Measurements from ENCODE around the gene ARG1. TPM values are rescaled to one million over a fixed set of nuclear protein-coding genes. Genes with fewer than 3 reads are reported as not detected.

Gene ARG1
- total RNA-seq, 1 experiment from 2014 or later: not detected

DNA sequence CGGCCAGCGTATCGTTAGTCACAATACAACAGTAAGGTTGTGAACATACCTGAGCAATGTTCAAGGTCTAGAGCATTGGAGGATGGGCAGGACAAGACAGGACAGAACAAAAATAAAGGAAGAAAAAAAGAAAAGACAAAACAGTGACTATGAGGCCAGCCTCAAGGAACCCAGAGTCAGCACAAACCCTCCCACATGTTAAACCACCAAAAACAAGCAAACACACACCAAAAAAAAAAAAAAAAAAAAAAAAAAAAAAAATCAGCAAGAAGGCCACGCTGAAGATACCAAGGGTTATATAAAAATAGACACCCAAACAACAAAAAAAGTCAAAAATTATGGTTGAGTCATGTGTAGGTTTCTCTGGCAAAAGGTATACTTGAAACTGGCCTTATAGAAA is 42.2 kb downstream of the ARG1 start:
- no peak for ATAC-seq
- no TSS peak for BruUV-seq (replicated peaks)
- no peak overlapping the region for H3K27ac ChIP-seq (ENCODE audit: low read length)
- intact Hi-C loops (cut with micrococcal nuclease; ENCODE audit: unreplicated experiment): no loop called here
- no peak for DNase-seq (ENCODE audit: low read depth, low spot score)
- POLR2A ChIA-PET: no interaction called here
- H3K4me1 ChIP-seq (ENCODE audit: control insufficient read depth, insufficient read depth, low read length): no peaks in the 10 kb centered on the region
- no peaks in the 10 kb centered on the region for H3K27me3 ChIP-seq (ENCODE audit: control insufficient read depth, insufficient read depth, low read length)
- CTCF ChIA-PET: interaction anchor here (1.0 kb wide), 1 partner anchor 13 kb away, joined by 4 read pairs; the partner anchor contains the start of gene MED23
- TF ChIP-seq TCF7L2 (IDR thresholded peaks at IDR 0.05; ENCODE audit: low read depth, low read length) (no peak), POLR2AphosphoS5 (IDR thresholded peaks at IDR 0.05; ENCODE audit: low read depth, low read length) (no peak)
- no peak overlapping the region for H3K4me3 ChIP-seq (ENCODE audit: low read depth in 2 of 2, low read length in 2 of 2)
- peaks cover 41% of the 10 kb centered on the region for H3K36me3 ChIP-seq (ENCODE audit: control insufficient read depth, insufficient read depth, low read length)
- H3K9me3 ChIP-seq (ENCODE audit: control insufficient read depth, insufficient read depth, low read depth, low read length): no peaks in the 10 kb centered on the region
- in situ Hi-C loops (cut with HindIII; ENCODE audit: low pct_unique_long_range_greater_than_20kb, low sequenced_read_pairs): no loop called here

DNA sequence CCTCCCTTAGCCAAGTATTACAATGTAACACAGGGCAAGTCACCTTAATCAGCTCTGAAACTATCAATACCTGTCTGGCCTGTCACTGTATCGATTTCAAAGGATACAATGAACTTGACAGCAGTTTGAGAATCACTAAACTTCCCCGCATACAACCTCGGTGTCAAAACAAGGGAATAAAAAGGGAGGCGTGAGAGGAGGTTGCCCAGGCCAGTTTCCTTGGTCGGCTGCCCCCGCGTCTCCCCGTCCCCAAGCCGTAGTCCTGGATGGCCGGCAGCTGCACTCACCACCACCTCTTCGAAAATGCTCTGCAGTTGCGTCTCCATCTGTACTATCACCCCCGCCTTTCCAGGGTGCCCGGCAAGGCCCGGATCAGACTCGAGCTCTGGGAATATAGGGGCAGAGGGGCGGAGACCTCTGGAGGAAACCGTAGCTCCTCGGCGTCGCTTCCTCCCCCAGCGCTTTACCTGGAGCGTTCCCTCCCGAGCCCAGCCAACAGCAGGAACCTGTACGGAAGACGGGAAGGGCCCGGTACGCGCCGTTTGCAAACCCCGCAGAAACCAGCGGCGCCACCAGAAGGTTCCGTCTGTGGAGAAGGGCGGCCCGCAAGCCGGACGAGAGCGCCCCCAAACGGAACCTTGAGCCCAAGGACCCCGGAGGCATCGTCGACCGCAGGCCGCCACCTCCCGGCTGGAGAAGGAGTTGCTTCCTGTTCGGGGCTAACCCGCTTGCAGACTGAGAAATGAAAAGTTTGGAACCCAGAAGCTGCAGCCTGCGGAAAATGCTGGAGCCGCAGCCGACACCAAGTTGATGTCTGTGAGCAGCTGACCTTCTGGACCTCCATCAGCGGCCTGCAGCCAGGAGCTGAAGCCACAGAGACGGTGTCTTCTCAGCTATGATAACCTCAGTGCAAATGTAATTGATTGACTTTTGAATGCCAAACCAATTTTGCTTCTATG is 55.0 kb downstream of the ARG1 start, which contains the start of gene MED23:
Gene MED23 (minus strand): TSS at position 519 of the 959 bp plus-strand sequence. CDS start 193 bp downstream, at position 326.
- Histone ChIP-seq H3K4me3 (ENCODE audit: low read depth in 2 of 2, low read length in 2 of 2) (peak within 1 kb of the TSS; percentile 67 to 71), H3K27me3 (ENCODE audit: control insufficient read depth, insufficient read depth, low read length) (0 out of 2 replicates have a peak, but pooled peaks cover 2% of the 10 kb centered on the region), H3K9me3 (ENCODE audit: control insufficient read depth, insufficient read depth, low read depth, low read length) (no peaks in the 10 kb centered on the region), H3K36me3 (ENCODE audit: control insufficient read depth, insufficient read depth, low read length) (peaks cover 16% of the 10 kb centered on the region), H3K4me1 (ENCODE audit: control insufficient read depth, insufficient read depth, low read length) (peaks cover 7% of the 10 kb centered on the region; the same call in 1 of the 2 replicates), H3K27ac (ENCODE audit: low read length) (peak within 1 kb of the TSS; percentile 77)
- CTCF ChIA-PET: interaction anchor here (0.6 to 1.6 kb wide), 4 partner anchors 12 to 182 kb away, joined by 3 to 14 read pairs (median 4); no protein-coding TSS in a partner anchor
- peak; percentile 82; the same call in 1 of the 2 replicates for TF ChIP-seq SIN3A (IDR thresholded peaks at IDR 0.05; ENCODE audit: borderline replicate concordance, insufficient read depth, low read depth, low read length)
- peak; percentile 65; the same call in 1 of the 2 replicates for TF ChIP-seq TCF7L2 (IDR thresholded peaks at IDR 0.05; ENCODE audit: low read depth, low read length)
- TF ChIP-seq, protein P1, sequence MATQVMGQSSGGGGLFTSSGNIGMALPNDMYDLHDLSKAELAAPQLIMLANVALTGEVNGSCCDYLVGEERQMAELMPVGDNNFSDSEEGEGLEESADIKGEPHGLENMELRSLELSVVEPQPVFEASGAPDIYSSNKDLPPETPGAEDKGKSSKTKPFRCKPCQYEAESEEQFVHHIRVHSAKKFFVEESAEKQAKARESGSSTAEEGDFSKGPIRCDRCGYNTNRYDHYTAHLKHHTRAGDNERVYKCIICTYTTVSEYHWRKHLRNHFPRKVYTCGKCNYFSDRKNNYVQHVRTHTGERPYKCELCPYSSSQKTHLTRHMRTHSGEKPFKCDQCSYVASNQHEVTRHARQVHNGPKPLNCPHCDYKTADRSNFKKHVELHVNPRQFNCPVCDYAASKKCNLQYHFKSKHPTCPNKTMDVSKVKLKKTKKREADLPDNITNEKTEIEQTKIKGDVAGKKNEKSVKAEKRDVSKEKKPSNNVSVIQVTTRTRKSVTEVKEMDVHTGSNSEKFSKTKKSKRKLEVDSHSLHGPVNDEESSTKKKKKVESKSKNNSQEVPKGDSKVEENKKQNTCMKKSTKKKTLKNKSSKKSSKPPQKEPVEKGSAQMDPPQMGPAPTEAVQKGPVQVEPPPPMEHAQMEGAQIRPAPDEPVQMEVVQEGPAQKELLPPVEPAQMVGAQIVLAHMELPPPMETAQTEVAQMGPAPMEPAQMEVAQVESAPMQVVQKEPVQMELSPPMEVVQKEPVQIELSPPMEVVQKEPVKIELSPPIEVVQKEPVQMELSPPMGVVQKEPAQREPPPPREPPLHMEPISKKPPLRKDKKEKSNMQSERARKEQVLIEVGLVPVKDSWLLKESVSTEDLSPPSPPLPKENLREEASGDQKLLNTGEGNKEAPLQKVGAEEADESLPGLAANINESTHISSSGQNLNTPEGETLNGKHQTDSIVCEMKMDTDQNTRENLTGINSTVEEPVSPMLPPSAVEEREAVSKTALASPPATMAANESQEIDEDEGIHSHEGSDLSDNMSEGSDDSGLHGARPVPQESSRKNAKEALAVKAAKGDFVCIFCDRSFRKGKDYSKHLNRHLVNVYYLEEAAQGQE (IDR thresholded peaks at IDR 0.05; ENCODE audit: insufficient read depth in 1 of 2, low read depth in 2 of 2, low read length in 1 of 2): no peak
- TF ChIP-seq, protein P2, sequence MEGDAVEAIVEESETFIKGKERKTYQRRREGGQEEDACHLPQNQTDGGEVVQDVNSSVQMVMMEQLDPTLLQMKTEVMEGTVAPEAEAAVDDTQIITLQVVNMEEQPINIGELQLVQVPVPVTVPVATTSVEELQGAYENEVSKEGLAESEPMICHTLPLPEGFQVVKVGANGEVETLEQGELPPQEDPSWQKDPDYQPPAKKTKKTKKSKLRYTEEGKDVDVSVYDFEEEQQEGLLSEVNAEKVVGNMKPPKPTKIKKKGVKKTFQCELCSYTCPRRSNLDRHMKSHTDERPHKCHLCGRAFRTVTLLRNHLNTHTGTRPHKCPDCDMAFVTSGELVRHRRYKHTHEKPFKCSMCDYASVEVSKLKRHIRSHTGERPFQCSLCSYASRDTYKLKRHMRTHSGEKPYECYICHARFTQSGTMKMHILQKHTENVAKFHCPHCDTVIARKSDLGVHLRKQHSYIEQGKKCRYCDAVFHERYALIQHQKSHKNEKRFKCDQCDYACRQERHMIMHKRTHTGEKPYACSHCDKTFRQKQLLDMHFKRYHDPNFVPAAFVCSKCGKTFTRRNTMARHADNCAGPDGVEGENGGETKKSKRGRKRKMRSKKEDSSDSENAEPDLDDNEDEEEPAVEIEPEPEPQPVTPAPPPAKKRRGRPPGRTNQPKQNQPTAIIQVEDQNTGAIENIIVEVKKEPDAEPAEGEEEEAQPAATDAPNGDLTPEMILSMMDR (IDR thresholded peaks at IDR 0.05): peak; percentile 100
- peak; percentile 90 for TF ChIP-seq POLR2AphosphoS5 (IDR thresholded peaks at IDR 0.05; ENCODE audit: low read depth, low read length)
- POLR2A ChIA-PET: interaction anchor here (0.5 to 0.7 kb wide), 3 partner anchors 29 to 1273 kb away, joined by 5 to 9 read pairs (median 9); no protein-coding TSS in a partner anchor
- BruUV-seq (replicated peaks): no TSS peak
- in situ Hi-C loops (cut with HindIII; ENCODE audit: low pct_unique_long_range_greater_than_20kb, low sequenced_read_pairs) (no loop called here), intact Hi-C loops (cut with micrococcal nuclease; ENCODE audit: unreplicated experiment) (loop anchor here (10.0 kb wide), 1 partner anchor 753 kb away; no protein-coding TSS in a partner anchor)
- DNase-seq (ENCODE audit: low read depth, low spot score) (peak; percentile 73), ATAC-seq (peak; percentile 99)

All from Panc1 (cell line).